Measurements from ENCODE around the gene CLIC4. TPM values are rescaled to one million over a fixed set of nuclear protein-coding genes. Genes with fewer than 3 reads are reported as not detected.

CLIC4 gene
- total and polyA plus RNA-seq, 2 of the 8 experiments (the other 6 are each of a cell fraction or from before 2014, with no cell fraction given): 77.5 to 293 TPM

DNA sequence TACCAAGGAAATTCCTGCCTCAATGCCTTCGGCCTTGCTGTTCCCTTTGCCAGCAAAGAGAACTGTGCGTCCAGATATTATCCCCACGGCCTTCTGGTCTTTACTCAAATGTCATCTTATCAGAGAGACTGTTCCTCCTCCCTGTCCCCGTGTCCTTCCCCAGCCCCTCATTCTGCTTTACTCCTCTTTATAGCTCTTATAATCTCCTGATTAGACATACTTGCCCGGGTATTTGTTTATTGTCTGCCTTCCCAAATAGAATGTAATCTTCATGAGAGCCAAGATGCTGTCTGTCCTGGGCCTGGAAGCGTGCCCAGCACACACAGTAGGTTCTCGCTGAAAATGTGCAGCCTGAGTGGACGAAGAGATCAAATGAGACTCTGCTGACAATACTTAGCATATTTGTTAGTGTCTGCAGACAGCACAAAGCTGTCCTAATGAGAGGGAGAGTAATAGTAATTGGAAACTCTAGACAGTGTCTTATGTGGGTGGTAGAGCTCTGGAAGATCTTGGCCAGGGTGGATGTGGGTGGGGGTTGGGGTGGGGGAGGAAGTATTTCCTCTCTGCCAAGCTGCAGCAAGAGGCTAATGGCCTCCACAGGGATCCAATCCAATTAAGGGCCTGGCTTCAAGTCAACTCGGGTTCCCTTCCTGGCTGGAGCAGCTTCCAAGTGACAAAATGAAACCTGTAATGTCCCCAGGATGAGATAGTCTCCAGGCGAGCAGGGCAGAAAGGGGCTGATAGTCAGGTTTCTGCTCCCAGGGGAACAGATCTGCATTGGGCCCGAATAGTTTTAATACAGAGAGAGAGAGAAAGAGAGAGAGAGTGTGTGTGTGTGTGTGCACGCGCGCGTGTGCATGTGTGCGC lies 9.5 kb upstream of the CLIC4 start:
- Histone ChIP-seq H3K9ac (replicated peaks in 1 of 4; ENCODE audit: extremely low read depth in 1 of 4, low read depth in 3 of 4, low read length in 3 of 4) (no peak overlapping the region; a peak in 1 of 7 replicates), H2BK20ac (ENCODE audit: low read length) (peak overlapping the region; percentile 96), H2BK12ac (ENCODE audit: low read depth, low read length) (peak overlapping the region; percentile 96), H2AFZ (ENCODE audit: low read length) (peak overlapping the region; percentile 80), H3K23me2 (ENCODE audit: low read depth, low read length) (no peaks in the 10 kb centered on the region), H3K4ac (replicated peaks; ENCODE audit: insufficient read length, low read depth, low read length) (peak overlapping the region; percentile 24), H3K27me3 (replicated peaks in 1 of 4; ENCODE audit: control insufficient read depth in 3 of 4, extremely low read depth in 1 of 4, insufficient read depth in 3 of 4, low read length in 3 of 4) (no peaks in the 10 kb centered on the region), H3K79me2 (ENCODE audit: control insufficient read depth in 1 of 2, insufficient read depth in 2 of 2, low read length in 2 of 2) (no peaks in the 10 kb centered on the region), H3K27ac (ENCODE audit: low read depth, low read length) (no peak overlapping the region), H3K14ac (ENCODE audit: insufficient read length) (no peak overlapping the region), H4K5ac (ENCODE audit: insufficient read length, low read depth, low read length) (peak overlapping the region; percentile 41), H2BK120ac (replicated peaks; ENCODE audit: low read depth, low read length) (no peak overlapping the region), H3K56ac (replicated peaks; ENCODE audit: insufficient read length, low read depth, low read length) (no peak overlapping the region), H3K18ac (ENCODE audit: extremely low read depth, low read length) (peak overlapping the region; percentile 80), H4K20me1 (replicated peaks in 1 of 2; ENCODE audit: control insufficient read depth in 1 of 2, insufficient read depth in 2 of 2, low read length in 2 of 2) (no peaks in the 10 kb centered on the region), H3K4me1 (replicated peaks in 1 of 4; ENCODE audit: control insufficient read depth in 3 of 4, insufficient read depth in 4 of 4, low read length in 3 of 4) (peaks cover 10 to 21% (median 18%) of the 10 kb centered on the region in 4 experiments), H2BK15ac (ENCODE audit: low read length) (peak overlapping the region; percentile 61; the same call in 1 of the 2 replicates), H4K91ac (replicated peaks; ENCODE audit: insufficient read length, low read length) (peak overlapping the region; percentile 90), H3K79me1 (ENCODE audit: low read depth, low read length) (no peaks in the 10 kb centered on the region), H3K4me2 (ENCODE audit: insufficient read depth in 1 of 2, low read depth in 2 of 2, low read length in 2 of 2) (peak overlapping the region; percentile 16 to 22; a peak in 2 of 4 replicates), H3K23ac (ENCODE audit: insufficient read length) (no peak overlapping the region), H2BK5ac (ENCODE audit: low read depth, low read length) (peak overlapping the region; percentile 92; the same call in 1 of the 2 replicates), H2AK5ac (ENCODE audit: low read depth, low read length) (peak overlapping the region; percentile 77; the same call in 1 of the 2 replicates), H3K4me3 (ENCODE audit: extremely low read depth in 1 of 4, insufficient read depth in 2 of 4, low read depth in 3 of 4, low read length in 4 of 4) (no peak overlapping the region), H4K8ac (ENCODE audit: extremely low read depth, insufficient read depth, low read length) (no peak overlapping the region), H3K9me3 (ENCODE audit: insufficient read depth in 2 of 2, low read depth in 1 of 2, low read length in 1 of 2) (no peaks in the 10 kb centered on the region), H3K36me3 (ENCODE audit: control insufficient read depth in 2 of 4, insufficient read depth in 4 of 4, low read length in 3 of 4) (no peaks in the 10 kb centered on the region)
- WGBS, 2 experiments (ENCODE audit: extremely low coverage in 1 of 2, insufficient coverage in 1 of 2, insufficient read length in 1 of 2, insufficient replicate concordance in 2 of 2, low coverage in 1 of 2, low lambda C conversion rate in 2 of 2, missing lambda C conversion rate in 1 of 2): 77% methylated on average over 16 of the region's 16 CpGs; no CpG with 5 or more reads in 1 of the 2 experiments
- DNase-seq (ENCODE audit: low read depth in 1 of 2, low spot score in 2 of 2) (no peak), FAIRE-seq (no peak)
- ChIA-PET POLR2A (ENCODE audit: partially characterized antibody) (interaction anchor here (1.0 to 1.9 kb wide), 4 partner anchors 10 to 90 kb away, joined by 3 to 12 read pairs (median 6); partner anchors contain the start of gene CLIC4), CTCF (ENCODE audit: partially characterized antibody) (interaction anchor here (1.0 to 1.3 kb wide), 3 partner anchors 27 to 96 kb away, joined by 3 to 4 read pairs (median 3); no protein-coding TSS in a partner anchor)
- no peak for TF ChIP-seq RXRA (IDR thresholded peaks at IDR 0.05; ENCODE audit: insufficient read depth, low read depth, low read length)
- TF ChIP-seq JUND (IDR thresholded peaks at IDR 0.05; ENCODE audit: low read length): no peak
- peak; percentile 80 for TF ChIP-seq TEAD4 (IDR thresholded peaks at IDR 0.05; ENCODE audit: low read depth, low read length)
- TF ChIP-seq KDM1A (IDR thresholded peaks at IDR 0.05; ENCODE audit: borderline replicate concordance, low read length): no peak
- TF ChIP-seq FOSL1 (IDR thresholded peaks at IDR 0.05; ENCODE audit: insufficient read depth, low read depth, low read length): no peak
- TF ChIP-seq HDAC6 (IDR thresholded peaks at IDR 0.05; ENCODE audit: low read depth, low read length): no peak
- TF ChIP-seq, protein P1, sequence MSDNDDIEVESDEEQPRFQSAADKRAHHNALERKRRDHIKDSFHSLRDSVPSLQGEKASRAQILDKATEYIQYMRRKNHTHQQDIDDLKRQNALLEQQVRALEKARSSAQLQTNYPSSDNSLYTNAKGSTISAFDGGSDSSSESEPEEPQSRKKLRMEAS (IDR thresholded peaks at IDR 0.05): no peak
- no peak for TF ChIP-seq SP4 (IDR thresholded peaks at IDR 0.05; ENCODE audit: low read length)
- TF ChIP-seq NANOG (IDR thresholded peaks at IDR 0.05; ENCODE audit: insufficient read depth, low read depth, low read length, poor library complexity, severe bottlenecking): peak; percentile 45
- TF ChIP-seq SP1 (IDR thresholded peaks at IDR 0.05; ENCODE audit: low read depth, low read length): 0 out of 2 replicates have a peak, but pooled peaks have one; percentile 35
- no peak for TF ChIP-seq GTF2F1 (IDR thresholded peaks at IDR 0.05; ENCODE audit: borderline replicate concordance, low read depth, low read length)
